ENCODE measurements around the gene TRNP1.
"Not testable (repeated sequence)": the region's sequence is repeated elsewhere in the genome, so short reads cannot be mapped to it uniquely, and the experiment has no call there.

TRNP1 gene, protein sequence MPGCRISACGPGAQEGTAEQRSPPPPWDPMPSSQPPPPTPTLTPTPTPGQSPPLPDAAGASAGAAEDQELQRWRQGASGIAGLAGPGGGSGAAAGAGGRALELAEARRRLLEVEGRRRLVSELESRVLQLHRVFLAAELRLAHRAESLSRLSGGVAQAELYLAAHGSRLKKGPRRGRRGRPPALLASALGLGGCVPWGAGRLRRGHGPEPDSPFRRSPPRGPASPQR

DNA sequence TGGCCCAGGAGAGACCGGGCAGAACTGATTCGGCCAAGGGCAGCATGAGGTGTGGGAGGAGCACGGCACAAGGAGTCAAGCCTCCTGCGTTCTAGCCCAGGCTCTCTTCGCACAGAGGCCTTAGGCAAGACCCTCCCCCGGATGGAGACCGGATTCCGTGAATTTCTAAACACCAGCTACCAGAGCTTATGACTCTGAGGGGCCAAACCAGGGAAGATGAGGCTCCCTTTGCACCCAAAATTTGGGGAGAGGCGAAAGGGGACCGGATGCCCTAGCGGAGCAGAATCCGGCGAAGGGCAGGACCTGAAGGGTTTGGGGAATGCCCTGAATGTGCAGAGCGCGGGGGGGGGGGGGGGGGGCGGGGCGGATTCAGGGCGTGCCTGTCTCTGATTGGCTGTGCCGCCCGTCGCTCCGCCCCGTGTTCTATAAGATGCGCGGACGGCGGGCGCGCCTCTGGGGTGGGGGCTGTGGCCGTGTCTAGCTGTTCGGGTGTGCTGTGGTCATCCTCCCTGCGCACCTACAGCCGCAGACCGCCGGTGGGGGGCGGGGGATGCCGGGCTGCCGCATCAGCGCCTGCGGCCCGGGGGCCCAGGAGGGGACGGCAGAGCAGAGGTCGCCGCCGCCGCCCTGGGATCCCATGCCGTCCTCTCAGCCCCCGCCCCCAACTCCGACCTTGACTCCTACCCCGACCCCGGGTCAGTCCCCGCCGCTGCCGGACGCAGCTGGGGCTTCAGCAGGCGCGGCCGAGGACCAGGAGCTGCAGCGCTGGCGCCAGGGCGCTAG, at the start of gene TRNP1:
TSS of gene TRNP1 (plus strand) at position 456 of the 783 bp plus-strand sequence. CDS start at position 551, 95 bp downstream.
- peak; percentile 97 for DNase-seq (ENCODE audit: low spot score)

DNA sequence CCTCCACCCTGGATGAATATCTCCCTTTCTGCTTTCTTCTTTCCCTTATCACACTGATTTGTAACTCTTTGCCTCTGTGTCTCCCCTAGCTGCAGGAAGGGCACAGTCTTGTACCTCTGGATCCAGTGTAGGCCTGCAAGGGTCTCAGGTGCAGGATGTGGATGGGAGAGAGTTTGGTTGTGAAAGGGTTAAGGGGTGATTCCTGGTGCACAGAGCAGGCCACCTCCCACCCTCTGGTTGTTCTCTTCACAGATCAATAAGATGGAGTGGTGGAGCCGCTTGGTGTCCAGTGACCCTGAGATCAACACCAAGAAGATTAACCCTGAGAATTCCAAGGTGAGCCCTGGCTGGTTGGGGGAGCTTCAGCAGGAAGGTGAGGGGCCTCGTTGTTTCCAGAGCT, 48.4 kb upstream of the TRNP1 start:
- DNase-seq (ENCODE audit: low spot score) = no peak

DNA sequence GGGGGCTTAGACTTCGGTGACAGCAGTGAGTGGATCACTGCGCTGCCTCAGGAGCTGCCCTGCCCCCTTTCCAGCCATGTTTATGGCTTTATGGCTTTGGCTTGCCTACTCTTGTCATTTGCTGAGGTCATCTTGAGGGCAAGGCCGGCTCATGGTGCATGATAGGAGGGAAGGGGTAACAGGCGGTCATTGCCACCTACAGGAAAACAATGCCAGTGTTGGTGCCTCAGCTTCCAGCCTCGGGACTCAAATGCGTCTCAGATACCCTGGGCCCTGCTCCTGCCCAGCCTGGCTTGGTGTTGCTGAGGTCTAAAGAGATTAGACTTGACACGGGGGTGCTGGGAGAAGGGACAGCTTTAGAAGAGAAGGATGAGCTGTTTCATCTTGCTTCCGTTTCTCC, 47.8 kb upstream of the TRNP1 start:
- no peak for DNase-seq (ENCODE audit: low spot score)

DNA sequence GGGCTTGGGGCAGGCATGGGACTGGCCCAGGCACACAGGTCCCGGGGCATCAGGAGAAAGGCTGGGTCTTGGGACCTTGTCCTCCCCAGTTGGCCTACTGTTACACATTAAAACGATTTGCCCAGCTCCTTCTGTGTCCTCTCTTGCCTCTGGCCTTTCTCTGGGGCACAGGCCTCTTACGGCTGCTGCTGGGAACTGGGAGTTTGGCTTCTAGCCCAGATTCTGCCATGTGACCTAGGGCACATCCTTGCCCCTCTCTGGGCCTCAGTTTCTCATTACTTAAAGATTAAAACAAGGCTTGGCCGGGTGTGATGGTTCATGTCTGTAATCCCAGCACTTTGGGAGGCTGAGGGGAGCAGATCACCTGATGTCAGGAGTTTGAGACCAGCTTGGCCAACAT, 47.2 kb upstream of the TRNP1 start:
- DNase-seq (ENCODE audit: low spot score) = no peak

DNA sequence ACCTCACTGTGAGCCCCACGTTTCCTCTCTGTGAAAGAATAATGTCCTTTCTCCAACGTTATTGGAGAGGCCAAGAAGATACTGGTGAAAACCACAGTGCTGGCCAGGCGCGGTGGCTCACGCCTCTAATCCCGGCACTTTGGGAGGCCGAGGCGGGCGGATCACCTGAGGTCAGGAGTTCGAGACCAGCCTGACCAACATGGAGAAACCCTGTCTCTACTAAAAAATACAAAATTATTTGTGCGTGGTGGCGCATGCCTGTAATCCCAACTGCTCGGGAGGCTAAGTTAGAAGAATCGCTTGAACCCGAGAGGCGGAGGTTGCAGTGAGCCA, 44.8 kb upstream of the TRNP1 start:
- not testable (repeated sequence) for DNase-seq (ENCODE audit: low spot score)

DNA sequence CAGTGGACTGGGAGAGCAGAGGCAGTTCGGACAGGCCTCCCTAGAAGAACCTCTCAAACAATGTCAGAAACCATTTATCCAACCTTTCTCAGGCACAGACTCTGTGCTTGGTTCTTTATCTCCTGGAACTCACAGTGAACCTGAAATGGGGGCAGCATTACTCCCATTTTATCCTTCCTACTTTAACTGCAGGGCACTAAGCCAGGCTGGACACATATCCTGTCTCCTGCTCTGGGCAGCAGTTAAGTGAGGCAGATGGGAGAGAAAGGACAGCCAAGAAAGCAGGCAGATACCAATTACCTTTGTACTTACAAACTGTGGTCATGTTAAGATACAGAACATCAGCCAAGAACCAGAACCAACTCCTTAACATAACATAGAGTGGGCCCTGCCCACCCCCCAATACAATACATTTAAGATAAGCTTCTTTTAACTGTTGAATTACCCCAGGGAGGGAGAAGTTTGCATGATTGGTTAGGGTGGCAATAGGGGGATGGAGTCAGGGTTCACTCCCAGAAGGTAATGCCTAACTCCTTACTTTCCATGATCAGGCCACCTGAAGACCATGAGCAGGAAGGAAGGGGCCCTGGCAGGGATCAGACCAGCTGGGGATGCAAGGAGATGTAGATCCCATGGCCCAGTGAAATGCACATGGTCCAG, 44.1 kb upstream of the TRNP1 start:
- DNase-seq (ENCODE audit: low spot score) = peak; percentile 12

DNA sequence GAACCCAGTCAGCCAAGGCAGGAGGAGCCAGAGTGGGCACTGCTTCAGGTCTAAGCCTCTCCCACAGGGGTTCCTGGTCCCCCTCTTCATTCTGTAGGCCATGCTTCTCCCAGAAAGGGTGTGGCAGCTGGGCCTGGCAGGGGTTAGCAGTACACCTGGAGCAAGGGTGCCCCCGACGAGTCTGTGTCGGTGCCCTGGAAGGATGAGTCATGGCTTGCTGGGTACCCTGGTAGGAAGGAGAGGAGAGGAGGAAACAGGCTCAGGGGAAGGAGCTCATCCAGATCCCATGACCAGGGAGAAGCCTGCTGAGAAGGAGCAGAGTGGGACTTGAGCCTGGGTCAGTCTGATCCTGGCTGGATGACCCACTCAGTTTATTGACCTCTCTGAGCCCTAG, 43.6 kb upstream of the TRNP1 start:
- no peak for DNase-seq (ENCODE audit: low spot score)

DNA sequence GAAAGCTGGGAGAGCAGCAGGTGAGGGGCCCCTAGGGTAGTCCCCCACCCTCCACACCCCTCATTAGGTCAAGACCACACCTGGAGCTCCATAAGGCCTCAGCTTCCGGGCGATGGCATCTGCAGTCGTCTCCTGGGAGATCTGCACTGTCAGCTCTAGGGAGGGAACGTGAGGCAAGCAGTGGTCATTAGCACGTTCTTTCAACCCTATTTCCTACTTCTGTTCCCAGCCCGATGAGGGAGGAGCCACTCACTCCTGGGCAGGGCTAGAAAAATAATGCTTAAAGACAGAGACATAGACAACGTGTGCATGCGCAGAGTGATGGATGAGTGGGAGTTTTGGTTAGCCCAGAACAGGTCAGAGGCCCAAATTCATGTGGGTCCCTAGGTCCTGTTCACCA, 42.9 kb upstream of the TRNP1 start:
- DNase-seq (ENCODE audit: low spot score) = peak; percentile 23

DNA sequence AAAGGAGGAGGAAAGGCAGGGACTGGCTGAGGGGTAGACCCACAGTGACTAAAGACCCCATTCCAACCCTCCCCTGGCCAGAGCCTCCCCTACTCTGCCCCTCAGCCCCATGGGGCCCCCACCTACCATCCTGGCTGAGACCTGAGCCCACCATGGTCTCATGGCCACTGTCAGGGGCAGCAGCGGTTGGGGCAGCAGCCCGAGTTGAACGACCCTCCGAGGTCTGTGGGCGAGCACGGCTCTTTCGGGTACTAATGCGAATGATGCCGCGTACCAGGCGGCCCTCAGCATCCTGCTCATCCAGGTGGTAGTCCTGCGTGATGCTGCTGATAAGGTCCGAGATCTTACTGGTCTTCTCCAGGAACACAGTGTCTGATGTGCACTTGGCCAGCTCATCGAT, 42.3 kb upstream of the TRNP1 start:
- DNase-seq (ENCODE audit: low spot score) = no peak

DNA sequence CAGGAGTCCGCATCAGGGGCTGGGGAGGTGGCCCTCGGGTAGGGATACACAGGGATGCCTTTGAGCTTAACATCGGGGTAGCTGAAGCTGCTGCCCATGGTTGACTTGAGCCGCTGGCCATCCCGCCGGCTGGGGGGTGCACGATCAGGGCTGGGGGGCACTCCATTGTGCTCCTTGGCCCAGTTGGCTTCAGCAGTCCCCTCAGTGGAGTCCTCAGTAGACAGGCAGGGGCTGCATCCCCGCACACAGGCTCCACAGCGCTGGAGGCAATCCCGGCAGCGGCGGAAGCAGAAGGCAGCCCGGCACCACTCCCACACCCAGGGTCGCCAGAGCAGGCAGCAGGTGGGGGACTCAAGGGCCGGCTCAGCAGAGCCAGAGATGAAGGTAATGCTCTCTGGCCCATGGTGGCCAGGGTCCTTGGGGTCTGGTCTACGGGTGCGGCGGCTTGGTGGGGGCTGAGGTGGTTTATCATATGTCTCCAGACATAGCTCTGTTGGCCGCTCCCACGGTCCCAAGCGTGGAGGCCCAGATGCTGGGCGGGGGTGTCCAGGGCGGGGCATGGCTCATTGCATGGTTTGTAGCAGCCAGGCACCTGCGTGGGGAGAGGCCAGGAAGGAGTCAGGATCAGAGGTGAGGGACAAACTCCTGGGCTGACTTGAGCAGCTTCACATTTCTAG, 41.5 kb upstream of the TRNP1 start:
- no peak for DNase-seq (ENCODE audit: low spot score)

DNA sequence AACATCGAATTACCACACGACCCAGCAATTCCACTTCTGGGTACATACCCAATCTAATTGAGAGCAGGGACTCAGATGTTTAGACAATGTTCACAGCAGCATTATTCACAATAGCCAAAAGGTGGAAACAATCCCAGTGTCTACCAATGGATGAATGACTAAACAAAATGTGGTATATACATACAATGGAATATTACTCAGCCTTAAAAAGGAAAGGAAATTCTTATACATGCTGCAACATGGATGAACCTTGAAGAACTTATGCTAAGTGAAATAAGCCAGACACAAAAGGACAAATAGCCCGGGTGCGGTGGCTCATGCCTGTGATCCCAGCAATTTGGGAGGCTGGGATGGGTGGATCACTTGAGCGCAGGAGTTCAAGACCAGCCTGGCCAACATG, 40.1 kb upstream of the TRNP1 start:
- DNase-seq (ENCODE audit: low spot score) = no peak

DNA sequence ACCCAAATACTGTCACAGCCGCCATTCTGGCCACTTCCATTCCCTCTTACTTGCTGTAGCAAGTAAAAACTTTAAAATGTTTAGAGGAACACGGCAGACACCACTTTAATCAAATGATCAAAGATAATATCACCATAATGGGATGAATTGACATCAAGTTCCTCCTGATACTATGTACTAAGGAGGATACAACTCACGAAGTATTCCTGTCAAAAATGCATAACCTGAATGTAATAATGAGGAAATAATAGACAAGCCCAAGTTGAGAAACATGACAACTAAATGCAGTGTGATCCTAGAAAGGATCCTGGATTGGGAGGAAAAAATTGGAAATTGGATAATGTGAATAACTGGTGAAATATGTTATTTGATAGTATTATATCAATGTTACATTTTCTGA, 37.2 kb upstream of the TRNP1 start:
- no peak for DNase-seq (ENCODE audit: low spot score)

DNA sequence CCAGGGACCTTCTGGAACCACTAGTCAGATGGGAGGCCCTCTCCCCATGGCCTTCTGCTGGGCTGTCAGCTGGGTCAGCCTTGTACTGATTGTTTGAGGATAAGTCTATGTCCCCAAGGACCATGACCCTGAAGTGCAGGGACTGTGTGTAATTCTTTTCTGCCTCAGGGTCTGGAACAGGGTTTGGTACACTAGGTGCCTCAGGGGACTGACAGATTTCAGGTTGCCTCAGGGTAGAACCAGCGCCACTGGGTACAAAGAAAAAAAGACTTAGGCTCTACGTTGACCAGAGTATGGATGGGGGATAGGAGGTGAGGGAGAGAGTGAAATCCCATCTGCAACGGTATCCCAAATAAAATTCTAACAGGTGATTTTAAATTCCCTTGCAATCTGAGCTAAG, 36.2 kb upstream of the TRNP1 start:
- no peak for DNase-seq (ENCODE audit: low spot score)

DNA sequence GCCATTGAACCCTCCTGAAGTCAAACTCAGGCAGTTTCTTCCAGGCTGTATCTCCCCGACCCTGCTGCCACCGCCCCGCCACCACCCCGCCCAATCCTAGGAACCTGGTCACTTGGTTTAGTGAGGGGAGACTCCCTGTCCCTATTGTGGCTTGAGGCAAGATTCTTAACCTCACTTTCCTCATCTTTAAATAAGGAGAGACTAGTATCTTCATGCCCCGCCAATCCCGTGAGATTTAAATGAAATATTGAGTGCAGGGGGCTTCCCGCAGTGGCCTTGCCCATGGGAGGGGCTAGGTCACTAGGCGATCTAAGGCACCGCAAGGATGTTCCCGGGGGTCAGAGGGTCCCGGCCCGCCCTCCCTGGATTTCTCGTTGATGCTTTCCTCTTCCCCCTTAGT, 34.2 kb upstream of the TRNP1 start:
- no peak for DNase-seq (ENCODE audit: low spot score)

DNA sequence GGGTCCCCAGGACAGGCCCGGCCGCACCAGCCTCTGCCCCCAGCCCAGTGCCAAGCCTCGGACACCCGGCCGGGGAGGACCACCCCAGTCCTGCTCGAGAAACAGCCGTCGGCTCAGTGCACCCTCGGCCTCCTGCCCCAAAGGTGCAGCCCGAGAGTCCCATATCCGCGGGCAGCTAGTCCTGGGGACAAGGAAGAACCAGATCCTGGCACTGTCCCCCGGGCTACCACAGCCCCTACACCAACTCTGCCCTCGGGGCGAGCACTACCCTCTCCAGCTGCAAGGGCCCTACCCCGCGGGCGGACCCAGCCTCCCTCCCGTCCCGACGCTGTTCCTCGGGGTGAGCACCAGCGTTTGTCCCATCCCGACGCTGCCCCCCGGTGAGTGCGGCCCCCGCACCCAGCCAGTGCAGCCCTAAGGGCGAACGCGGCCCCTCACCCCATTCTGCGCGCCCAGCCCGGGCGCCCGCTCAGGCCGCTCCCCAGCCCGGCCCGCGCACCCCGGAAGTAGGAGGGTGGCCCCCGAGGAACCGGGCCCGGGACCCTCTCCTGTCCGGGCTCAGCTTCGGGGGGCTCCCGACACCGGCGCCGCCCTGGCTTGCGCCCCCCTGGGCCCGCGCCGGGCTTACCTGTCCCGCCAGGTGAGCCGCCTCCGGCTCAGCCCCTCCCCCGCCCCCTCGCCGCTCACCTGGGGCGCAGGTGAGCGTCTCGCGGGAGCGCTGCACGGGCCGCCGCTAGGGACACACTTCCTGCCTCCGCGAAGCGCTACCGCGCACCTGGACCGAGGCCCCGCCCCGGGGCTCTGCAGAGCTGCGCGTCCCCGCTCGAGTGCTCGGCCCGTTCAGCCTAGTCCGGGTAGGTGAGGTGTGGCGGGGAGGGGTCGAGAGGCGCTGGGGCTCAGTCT, 33.5 kb upstream of the TRNP1 start, which contains the start of gene KDF1:
TSS of gene KDF1 (minus strand) at position 747 of the 903 bp plus-strand sequence. CDS start 8,088 bp downstream, outside the sequence.
- no peak for DNase-seq (ENCODE audit: low spot score)

DNA sequence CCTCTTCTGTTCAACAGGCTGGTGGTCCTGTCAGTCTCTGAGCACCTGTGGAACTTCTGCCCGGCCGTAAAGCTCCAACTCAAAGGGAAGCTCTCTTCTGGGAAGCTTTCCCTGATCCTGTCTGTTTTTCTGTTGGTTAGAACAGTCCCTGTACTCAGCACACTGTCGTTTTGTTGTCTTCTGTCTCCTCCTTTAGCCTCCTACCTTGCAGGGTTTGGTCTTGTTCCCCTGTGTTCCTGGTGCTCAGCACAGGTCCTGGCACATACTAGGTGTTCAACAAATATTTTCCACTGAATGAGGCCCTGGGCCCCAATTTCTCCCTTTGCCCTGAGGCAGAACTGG, 32.9 kb upstream of the TRNP1 start:
- DNase-seq (ENCODE audit: low spot score) = no peak

DNA sequence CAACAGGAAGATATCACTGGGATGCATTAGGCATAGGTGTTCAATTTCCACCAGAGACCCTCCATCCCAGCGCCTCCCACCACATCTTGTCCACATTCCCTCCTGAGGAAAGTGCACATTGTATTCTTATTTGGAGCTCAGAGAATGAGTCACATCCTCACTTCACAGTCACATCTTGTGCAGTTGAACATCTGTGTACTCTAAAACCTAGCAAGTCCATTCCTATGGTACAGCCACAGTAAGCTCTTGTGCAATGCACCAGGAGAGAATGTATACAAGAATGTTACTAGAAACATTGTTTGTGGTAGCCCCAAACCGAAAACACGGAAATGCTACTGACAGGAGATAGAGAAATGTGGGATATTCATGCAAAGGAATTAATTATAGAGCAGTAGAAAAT, 31.7 kb upstream of the TRNP1 start:
- peak; percentile 68 for DNase-seq (ENCODE audit: low spot score)

DNA sequence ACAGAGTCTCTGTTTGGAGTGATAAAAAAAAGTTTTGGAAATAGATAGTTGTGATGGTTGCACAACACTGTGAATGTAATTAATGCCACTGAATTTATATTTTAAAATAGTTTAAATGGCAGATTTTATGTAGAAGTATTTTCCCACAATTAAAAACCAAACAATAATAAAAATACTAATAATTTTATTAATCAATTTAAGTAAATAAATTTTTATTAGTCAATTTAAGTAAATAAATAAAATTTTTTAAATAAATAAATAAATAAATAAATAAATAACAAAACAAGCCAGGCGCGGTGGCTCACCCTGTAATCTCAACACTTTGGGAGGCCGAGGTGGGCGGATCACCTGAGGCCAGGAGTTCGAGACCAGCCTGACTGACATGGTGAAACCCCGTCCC, 28.3 kb upstream of the TRNP1 start:
- no peak for DNase-seq (ENCODE audit: low spot score)

DNA sequence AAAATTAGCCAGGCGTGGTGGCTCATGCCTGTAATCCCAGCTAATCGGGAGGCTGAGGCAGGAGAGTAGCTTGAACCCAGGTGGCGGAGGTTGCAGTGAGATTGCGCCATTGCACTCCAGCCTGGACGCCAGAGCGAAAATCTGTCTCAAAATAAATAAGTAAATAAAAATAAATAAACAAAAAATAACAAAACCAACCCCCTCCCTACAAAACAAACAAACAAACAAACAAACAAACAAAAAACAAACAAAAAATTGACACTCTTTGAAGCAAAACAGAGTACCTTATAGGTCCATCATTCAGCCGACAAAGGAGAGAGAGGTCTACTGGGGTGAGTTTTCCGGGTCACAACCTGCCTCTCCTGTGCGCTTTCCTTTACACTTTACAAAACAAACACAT, 27.9 kb upstream of the TRNP1 start:
- DNase-seq (ENCODE audit: low spot score) = no peak

DNA sequence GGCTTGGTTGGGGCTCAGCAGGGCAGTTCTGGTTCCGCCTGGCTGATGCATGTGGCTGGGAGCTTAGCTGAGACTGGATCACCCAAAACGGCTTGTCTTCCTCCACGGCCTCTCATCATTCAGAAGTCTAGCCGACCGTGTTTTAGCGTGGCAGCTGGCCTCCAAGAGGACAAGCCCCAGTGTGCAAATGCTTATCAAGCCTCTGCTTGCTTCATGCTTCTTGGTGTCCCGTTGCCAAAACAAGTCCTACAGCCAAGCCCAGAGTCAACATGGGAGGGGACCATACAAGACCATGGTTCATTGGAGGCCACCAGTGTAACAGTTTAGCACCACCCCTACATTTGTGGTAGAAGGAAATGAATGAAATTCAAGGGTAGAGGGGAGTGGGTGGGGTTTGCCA, 22.7 kb upstream of the TRNP1 start:
- DNase-seq (ENCODE audit: low spot score) = no peak

DNA sequence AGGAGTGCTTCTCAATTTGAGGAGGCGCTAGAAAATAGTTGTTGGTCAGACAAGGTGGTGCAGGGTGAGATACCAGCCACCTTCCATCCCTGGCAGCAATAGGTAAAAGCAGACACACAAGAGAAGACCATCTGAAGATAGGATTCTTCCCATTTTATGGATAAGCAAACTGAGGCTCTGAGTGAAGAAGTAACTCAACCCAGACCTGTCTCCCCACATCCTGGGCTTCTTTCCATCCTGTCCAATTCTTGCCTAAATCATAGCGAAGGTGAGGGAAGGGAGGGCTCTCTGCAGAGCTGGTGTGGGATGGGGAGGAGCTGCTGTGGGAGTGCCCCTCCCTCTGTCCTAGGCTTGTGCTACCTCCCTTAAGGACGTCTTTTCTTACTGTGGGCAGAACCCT, 21.9 kb upstream of the TRNP1 start:
- peak; percentile 6 for DNase-seq (ENCODE audit: low spot score)

DNA sequence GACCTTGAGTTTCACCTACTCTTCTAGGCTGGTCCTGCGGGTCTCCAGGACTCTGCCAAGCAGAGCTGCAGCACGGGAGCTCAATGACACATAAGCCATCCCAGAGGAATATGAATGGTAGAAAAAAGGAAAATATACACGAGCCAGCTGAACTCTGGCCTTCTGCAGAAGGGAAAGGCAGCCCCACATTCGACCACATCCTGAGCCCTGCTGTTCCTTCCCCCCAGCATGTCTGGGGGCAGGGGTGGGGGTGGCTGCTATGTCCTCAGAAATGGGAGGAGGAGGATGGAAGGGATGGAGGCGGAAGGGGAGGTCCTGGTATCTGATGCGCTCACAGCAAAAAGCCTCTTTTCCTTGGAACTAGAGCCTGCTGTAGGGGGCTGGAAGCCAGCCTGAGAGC, 21.1 kb upstream of the TRNP1 start:
- no peak for DNase-seq (ENCODE audit: low spot score)

Measured in AG20443 (cell line).